ENCODE data around the gene CASZ1.

Gene CASZ1

GRCh38 chr1:10641976-10642375, 154.5 kb downstream of the CASZ1 start:
- no peak for DNase-seq (ENCODE audit: low spot score)
- TF ChIP-seq CTCF (IDR thresholded peaks at IDR 0.05; ENCODE audit: extremely low read depth, missing control alignments): no peak

DNA sequence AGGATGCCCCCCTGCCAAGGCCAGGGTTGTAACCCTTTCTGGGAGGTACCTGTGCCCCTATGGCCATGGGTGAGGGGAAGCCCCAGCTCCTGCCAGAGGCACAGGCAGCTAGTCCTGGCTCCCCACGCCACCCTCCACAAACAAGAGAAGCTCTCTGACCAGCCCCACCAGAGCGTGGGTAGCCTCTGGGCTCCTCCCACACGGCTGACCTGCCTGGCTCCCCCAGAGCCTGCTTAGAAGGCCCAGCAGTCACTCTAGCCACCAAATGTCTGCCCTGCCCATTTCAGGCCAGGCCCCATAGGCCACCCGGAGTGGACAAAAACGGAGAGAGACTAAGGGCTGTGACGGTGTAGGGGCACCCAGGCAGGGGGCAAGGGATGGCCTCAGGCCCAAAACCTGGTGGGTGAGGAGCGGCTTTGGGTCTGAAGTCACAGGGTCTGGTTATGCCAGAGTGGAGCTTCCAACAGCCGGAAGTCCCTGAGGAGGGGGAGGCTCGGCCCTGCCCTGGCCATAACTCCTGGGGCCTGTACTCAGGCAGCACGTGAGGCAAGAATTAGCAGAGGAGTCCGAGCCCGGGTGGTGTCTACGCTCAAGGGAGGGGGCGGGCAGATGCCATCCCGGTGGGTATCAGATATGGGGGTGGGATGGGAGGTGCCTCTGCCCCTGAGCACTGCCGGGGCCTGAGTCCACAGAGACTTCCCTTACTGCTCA, 155.4 kb downstream of the CASZ1 start:
- TF ChIP-seq CTCF (IDR thresholded peaks at IDR 0.05; ENCODE audit: extremely low read depth, missing control alignments): no peak
- DNase-seq (ENCODE audit: low spot score): no peak

GRCh38 chr1:10639775-10640578, 156.5 kb downstream of the CASZ1 start:
- no peak for TF ChIP-seq CTCF (IDR thresholded peaks at IDR 0.05; ENCODE audit: extremely low read depth, missing control alignments)
- no peak for DNase-seq (ENCODE audit: low spot score)

GRCh38 chr1:10639011-10639774, 157.3 kb downstream of the CASZ1 start:
- no peak for TF ChIP-seq CTCF (IDR thresholded peaks at IDR 0.05; ENCODE audit: extremely low read depth, missing control alignments)
- DNase-seq (ENCODE audit: low spot score): no peak

DNA sequence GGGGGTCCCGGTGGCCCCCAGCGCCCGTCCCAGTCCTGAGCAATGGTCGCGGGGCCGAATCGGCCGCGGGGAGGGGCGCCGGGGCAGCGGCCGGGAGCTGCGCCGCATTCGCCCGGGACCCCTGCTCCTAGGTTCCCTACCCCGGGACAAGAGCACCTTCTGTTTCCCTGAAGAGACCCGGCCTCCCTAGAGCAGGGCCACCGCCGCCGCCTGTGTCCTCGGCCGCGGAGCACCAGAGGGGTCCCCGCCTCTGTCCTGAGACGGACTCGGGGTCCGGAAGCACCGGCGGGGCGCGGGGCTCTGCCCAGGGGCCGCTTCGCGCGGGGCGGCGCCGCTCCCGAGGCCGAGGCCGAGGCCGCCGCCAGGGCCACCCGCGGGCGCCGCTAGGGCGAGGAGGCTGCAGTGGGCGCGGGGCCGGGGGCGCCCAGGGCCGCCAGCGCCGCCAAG, 157.9 kb downstream of the CASZ1 start:
- no peak for DNase-seq (ENCODE audit: low spot score)
- TF ChIP-seq CTCF (IDR thresholded peaks at IDR 0.05; ENCODE audit: extremely low read depth, missing control alignments): no peak

- TF ChIP-seq CTCF (IDR thresholded peaks at IDR 0.05; ENCODE audit: extremely low read depth, missing control alignments): no peak
- DNase-seq (ENCODE audit: low spot score): no peak
Measured at GRCh38 chr1:10637834-10638558, 158.4 kb downstream of the CASZ1 start.
